Measurements from ENCODE around the gene SSTR3. TPM values are rescaled to one million over a fixed set of nuclear protein-coding genes. Genes with fewer than 3 reads are reported as not detected.

Gene SSTR3
- total and polyA plus RNA-seq, 9 of the 15 experiments (the other 6 are each of a cell fraction or from before 2014, with no cell fraction given) = 0.03 TPM; not detected in 8

GRCh38 chr22:37192741-37193140 is 19.5 kb downstream of the SSTR3 start:
- peaks cover 3% of the 10 kb centered on the region; the same call in 1 of the 2 replicates for H3K9me3 ChIP-seq (replicated peaks; ENCODE audit: control insufficient read depth, insufficient read depth, low read depth, low read length)
- no peak overlapping the region for H2AFZ ChIP-seq (ENCODE audit: low read depth, low read length)
- no peak overlapping the region for H3K9ac ChIP-seq (ENCODE audit: insufficient read depth in 1 of 2, low read depth in 2 of 2, low read length in 2 of 2)
- no peak for FAIRE-seq
- CTCF ChIA-PET (ENCODE audit: low intra/inter-chr PET ratio) = interaction anchor here (0.6 to 0.8 kb wide), 2 partner anchors 28 to 53 kb away, joined by 3 to 4 read pairs; no protein-coding TSS in a partner anchor
- intact Hi-C loops (cut with micrococcal nuclease) = loop anchor here (10.0 kb wide), 1 partner anchor 408 kb away; no protein-coding TSS in a partner anchor
- no TSS peak for BruUV-seq (replicated peaks)
- no peaks in the 10 kb centered on the region for H3K9me1 ChIP-seq (ENCODE audit: control insufficient read depth, insufficient read depth, low read length)
- no peak for DNase-seq (ENCODE audit: extremely low read depth in 1 of 4, low spot score in 3 of 4)
- H3K36me3 ChIP-seq (ENCODE audit: control insufficient read depth, insufficient read depth, low read length) = no peaks in the 10 kb centered on the region
- H3K79me2 ChIP-seq (ENCODE audit: control insufficient read depth, insufficient read depth, low read length) = no peaks in the 10 kb centered on the region
- H3K27ac ChIP-seq (ENCODE audit: extremely low read depth, low read depth, low read length) = no peak overlapping the region
- POLR2A ChIA-PET = interaction anchor here (0.6 kb wide), 1 partner anchor 255 kb away, joined by 5 read pairs; no protein-coding TSS in a partner anchor
- H3K4me2 ChIP-seq (ENCODE audit: insufficient read depth, low read length) = no peak overlapping the region
- H3K4me3 ChIP-seq = no peak overlapping the region
- no peaks in the 10 kb centered on the region for H4K20me1 ChIP-seq (replicated peaks; ENCODE audit: control insufficient read depth, insufficient read depth, low read length)
- ATAC-seq = no peak
- H3K4me1 ChIP-seq (replicated peaks in 1 of 2; ENCODE audit: control insufficient read depth in 2 of 2, insufficient read depth in 2 of 2, low read length in 2 of 2) = peaks cover 21 to 23% of the 10 kb centered on the region in 2 experiments
- WGBS (ENCODE audit: insufficient coverage, low coverage, missing lambda C conversion rate) = 100% methylated on average over 1 of the region's 1 CpG
- in situ Hi-C loops (cut with MboI) = no loop called here
- H3K27me3 ChIP-seq (ENCODE audit: control insufficient read depth in 2 of 2, insufficient read depth in 2 of 2, low read length in 2 of 2) = no peaks in the 10 kb centered on the region
- TF ChIP-seq XRCC4 (IDR thresholded peaks at IDR 0.05; ENCODE audit: extremely low read depth, insufficient read depth, insufficient read length) (no peak), ZNF232 (CRISPR knock-in tag; IDR thresholded peaks at IDR 0.05) (no peak), E4F1 (CRISPR knock-in tag; IDR thresholded peaks at IDR 0.05; ENCODE audit: borderline replicate concordance) (no peak), RBBP5 (IDR thresholded peaks at IDR 0.05; ENCODE audit: borderline replicate concordance, insufficient read depth, low read length, poor library complexity, severe bottlenecking) (no peak), FOXJ3 (CRISPR knock-in tag; IDR thresholded peaks at IDR 0.05) (no peak), ZNF347 (CRISPR knock-in tag; IDR thresholded peaks at IDR 0.05; ENCODE audit: low read depth) (no peak), MEF2D (tag; conservative IDR thresholded peaks at IDR 0.05; ENCODE audit: low read depth) (no peak), ZFP30 (CRISPR knock-in tag; IDR thresholded peaks at IDR 0.05; ENCODE audit: borderline replicate concordance) (no peak), NR0B1 (IDR thresholded peaks at IDR 0.05; ENCODE audit: partially characterized antibody) (no peak), STAG1 (CRISPR knock-in tag; IDR thresholded peaks at IDR 0.05; ENCODE audit: borderline replicate concordance) (no peak), ZNF511 (CRISPR knock-in tag; IDR thresholded peaks at IDR 0.05) (no peak), CBX3 (IDR thresholded peaks at IDR 0.05; ENCODE audit: borderline replicate concordance in 1 of 2, low read length in 2 of 2) (peak in 1 of 2 experiments; percentile 42; a peak in 1 of 3 replicates), NRF1 (conservative IDR thresholded peaks at IDR 0.05 in 1 of 2, IDR thresholded peaks at IDR 0.05 in 1 of 2) (no peak), MBD2 (IDR thresholded peaks at IDR 0.05; ENCODE audit: borderline replicate concordance, low read depth) (no peak), E2F4 (CRISPR knock-in tag; IDR thresholded peaks at IDR 0.05; ENCODE audit: low read depth) (no peak), MAFG (tag; conservative IDR thresholded peaks at IDR 0.05) (no peak), ZFP36 (IDR thresholded peaks at IDR 0.05; ENCODE audit: low read depth, low read length, partially characterized antibody) (peak; percentile 65), PTBP1 (IDR thresholded peaks at IDR 0.05; ENCODE audit: low read depth, low read length) (no peak)

All from K562 (cell line).